Forelimb muscle (tissue), 1 donor: ENCODE results near the gene HNRNPU. TPM values are rescaled to one million over a fixed set of nuclear protein-coding genes. Genes with fewer than 3 reads are reported as not detected.
"Not testable (repeated sequence)": the region's sequence is repeated elsewhere in the genome, so short reads cannot be mapped to it uniquely, and the experiment has no call there.

Source experiments
- DNase-seq: peaks from one replicate; pipeline ENCODE4 v3.0.0-alpha.2; 2013; ENCODE audit warnings: low read depth
- polyA plus RNA-seq: library from polyadenylated mRNA; unstranded; fragments of 120-200 nt; gene quantifications from one replicate; pipeline ENCODE4 v1.2.1, GENCODE V29; 2013; ENCODE audit not compliant: insufficient read length

The HNRNPU gene
- polyA plus RNA-seq, 1 donor, result 320 TPM

GRCh38 chr1:244840219-244840794 is 24.0 kb downstream of the HNRNPU start:
- no peak for DNase-seq

GRCh38 chr1:244839656-244840055 is 24.7 kb downstream of the HNRNPU start:
- no peak for DNase-seq

DNA sequence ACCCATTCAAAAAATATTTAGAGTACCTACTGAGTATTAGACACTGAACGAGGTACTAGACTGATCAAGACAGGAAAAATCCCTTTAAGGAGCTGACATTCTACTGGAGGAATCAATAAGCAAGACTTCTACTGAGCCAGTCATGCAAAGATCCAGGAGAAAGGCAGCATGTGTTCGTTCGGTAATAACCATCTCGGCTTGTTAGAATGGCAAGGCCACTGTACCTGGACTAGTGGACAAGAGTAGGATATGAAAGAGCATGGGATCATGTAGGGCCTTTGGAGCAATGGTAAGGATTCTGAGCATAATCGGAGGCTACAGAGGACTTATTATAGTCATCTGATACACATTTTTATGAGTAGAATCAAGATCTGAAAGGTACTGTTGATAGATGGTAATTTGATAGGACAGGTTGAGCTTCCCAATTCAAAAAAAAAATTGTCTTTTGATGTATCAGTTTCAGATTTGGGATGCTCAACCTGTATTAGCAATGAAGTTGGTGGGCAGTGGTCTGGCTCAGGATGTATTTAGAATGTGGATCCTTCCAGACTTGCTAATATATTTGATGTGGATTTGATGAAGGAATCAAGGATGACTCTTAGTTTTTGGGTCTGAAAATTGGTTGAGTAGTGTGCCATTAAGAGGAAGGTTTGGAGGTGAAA is 26.6 kb downstream of the HNRNPU start:
- no peak for DNase-seq

DNA sequence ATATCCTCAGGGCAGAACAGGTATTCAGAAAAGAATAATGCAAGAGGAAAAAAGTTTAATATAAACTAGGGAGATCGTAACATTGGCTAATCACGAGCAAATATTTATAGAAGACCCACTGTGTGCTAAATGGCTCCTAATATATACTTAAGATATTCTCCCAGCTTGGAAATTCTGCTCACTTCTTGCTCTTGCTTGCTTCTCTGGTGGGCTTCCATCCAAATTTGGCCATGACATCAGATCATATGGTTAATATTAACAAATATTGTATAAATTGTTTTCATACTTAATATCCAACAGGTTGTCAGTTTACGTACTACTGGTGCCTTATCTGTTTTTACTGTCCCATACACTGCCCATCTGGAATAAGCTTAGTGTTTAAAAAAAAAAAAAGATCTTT is 27.8 kb downstream of the HNRNPU start:
- no peak for DNase-seq

GRCh38 chr1:244836135-244836521 is 28.2 kb downstream of the HNRNPU start:
- DNase-seq, result no peak

- peak; percentile 82 for DNase-seq
These were observed 28.8 kb downstream of the HNRNPU start, which contains the start of gene COX20 for GRCh38 chr1:244835276-244836134. Gene COX20 (plus strand): TSS chr1:244835658. CDS start chr1:244835715, 57 bp downstream.

GRCh38 chr1:244834543-244835275 is 29.6 kb downstream of the HNRNPU start:
- DNase-seq, result peak; percentile 85

DNA sequence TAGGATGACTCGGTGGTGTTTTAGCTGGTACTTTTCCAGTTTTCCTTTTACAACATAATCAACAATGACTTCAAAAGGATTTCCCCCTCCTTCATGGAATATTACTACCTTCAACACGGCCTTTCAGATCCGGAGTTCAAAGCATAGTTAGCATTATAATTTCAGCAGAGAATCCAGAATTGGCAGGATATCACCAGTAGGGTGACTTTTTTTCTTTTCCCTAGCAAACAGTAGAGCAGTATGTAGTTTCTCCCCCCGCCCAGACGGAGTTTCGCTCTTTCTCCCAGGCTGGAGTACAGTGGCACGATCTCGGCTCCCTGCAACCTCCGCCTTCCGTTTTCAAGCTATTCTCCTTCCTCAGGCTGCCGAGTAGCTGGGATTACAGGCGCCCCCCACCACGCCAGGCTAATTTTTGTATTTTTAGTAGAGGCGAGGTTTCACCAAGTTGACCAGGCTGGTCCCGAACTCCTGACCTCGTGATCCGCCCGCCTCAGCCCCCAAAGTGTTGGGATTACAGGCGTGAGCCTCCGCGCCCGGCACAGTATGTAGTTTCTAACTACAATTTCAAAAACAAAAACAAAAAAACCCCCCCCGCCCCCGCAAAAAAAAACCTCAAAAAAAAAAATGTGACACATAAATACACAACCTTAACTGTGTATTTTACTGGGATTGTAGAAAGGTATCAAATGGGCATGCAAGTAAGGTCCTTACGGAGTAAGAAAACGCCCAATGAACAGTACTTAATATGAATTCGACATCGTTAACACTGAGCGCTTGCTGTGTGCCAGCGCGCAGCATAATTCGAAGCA is 30.4 kb downstream of the HNRNPU start:
- peak; percentile 62 for DNase-seq

GRCh38 chr1:244833260-244833659 is 31.1 kb downstream of the HNRNPU start:
- DNase-seq, result not testable (repeated sequence)

DNA sequence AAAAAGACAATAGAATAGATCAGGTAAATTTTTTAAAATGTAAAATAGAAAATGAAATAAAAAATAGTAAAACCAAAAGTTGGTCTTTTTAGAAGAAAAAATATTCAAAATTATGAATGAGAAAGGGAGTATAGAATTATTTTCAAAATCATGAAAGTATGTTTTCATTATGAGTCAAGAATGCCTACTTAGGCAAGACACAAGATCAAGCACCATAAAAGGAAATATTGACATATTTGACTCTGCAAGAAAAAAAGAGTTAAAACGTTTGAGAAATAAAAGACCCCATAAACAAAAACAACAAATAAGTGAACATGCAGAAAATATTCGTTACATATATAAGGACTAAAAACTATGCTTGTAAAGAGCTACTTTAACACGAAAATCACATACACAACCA is 33.7 kb downstream of the HNRNPU start:
- DNase-seq, result no peak

DNA sequence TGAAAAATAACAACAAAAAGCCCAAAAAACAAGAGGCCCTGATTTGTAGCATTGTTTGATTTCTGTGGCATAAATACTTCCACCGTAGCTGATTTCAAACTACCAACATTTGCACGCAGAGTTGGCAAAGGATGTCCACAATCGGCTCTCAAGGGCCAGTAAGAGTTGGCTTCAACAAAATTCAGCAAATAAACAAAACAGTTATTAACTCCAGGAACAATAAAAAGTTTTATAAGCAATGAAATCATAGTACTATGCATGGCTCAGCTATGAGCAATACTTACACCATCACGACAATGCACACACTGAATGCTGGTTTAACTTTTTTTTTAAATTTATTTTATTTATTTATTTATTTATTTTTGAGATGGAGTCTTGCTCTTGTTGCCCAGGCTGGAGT is 37.6 kb downstream of the HNRNPU start:
- DNase-seq, result no peak

DNA sequence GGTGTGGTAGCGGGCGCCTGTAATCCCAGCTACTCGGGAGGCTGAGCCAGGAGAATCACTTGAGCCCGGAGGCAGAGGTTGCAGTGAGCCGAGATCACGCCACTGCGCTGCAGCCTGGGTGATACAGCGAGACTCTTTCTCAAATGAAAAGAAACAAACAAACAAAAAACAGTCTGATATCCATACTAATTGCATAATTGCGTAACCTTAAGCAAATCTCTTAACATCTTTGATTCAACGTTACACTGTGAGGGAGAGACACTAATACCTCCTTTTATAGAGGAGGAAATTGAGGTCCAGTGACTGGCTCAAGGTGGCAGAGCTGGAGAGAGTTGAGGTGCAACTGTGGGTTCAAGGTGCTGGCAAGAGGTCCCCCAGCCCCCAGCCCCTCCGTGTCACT is 41.5 kb downstream of the HNRNPU start:
- DNase-seq, result no peak

DNA sequence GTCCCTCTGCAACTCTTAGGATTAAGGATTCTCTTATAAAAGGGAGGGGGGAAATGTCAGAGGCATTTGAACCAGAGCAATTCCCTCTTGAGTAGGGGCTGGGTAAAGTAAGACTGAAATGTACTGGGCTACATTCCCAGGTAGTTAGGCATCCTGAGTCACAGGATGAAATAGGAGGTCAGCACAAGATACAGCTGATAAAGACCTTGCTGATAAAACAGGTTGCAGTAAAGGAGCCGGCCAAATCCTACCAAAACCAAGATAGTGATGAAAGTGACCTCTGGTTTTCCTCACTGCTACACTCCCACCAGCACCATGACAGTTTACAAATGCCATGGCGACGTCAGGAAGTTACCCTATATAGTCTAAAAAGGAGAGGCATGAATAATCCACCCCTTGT is 43.2 kb downstream of the HNRNPU start:
- DNase-seq, result no peak

- no peak for DNase-seq
These were observed 44.2 kb downstream of the HNRNPU start for GRCh38 chr1:244820131-244820530.

- DNase-seq, result no peak
These were observed 46.9 kb downstream of the HNRNPU start for GRCh38 chr1:244817415-244817894.

DNA sequence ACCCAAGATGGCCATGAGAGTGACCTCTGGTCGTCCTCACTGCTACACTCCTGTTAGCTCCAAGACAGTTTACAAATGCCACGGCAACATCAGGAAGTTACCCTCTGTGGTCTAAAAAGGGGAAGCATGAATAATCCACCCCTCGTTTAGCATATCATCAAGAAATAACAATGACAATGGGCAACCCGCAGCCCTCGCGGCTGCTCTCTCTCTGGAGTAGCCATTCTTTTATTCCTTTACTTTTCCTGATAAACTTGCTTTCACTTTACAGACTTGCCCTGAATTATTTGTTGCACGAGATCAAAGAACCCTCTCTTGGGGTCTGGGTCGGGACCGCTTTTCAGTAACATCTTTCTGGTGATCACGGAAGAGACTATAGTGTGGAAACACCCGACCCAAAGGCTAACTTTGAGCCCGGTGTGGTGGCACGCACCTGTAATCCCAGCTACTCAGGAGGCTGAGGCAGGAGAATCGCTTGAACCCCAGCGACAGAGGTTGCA is 48.7 kb downstream of the HNRNPU start:
- DNase-seq, result no peak

DNA sequence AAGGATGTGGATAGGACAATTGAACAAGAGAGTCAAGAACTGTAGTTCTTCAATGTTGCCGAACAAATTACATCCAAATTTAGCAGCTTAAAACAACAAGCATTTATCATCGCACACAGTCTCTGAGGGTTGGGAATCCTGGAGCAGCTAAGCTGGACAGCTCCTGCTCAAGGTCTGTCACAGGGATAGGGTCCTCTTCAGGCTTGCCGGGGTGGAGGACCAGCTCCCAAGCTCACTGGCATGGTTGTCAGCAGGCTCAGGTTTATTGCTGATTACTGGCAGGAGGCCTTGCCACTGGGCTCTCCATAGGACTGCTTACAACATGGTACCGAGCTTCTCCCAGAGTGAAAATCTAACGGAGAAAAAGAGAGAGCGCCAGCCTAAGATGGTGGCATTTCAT is 51.0 kb downstream of the HNRNPU start:
- DNase-seq, result no peak

DNA sequence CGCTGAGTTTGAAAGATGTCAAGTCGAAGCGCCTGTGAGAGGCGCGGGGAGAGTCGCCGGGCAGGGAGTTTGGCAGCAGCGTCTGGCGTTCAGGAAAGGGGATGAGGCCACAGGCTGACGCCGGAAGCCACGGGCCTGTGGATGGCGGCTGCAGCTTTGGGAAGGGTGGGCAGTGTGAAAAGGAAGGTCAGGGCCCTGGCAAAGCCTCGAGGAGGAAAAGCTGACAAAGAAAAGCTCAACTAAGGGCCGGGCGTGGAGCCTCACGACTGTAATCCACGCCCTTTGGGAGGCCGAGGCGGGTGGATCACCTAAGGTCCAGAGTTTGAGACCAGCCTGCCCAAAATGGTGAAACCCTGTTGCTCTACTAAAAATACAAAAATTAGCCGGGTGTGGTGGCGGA is 54.1 kb downstream of the HNRNPU start:
- no peak for DNase-seq

- no peak for DNase-seq
These were observed 57.2 kb downstream of the HNRNPU start for GRCh38 chr1:244807138-244807537.

GRCh38 chr1:244804841-244805240 is 59.5 kb downstream of the HNRNPU start:
- no peak for DNase-seq
